Caco-2 (cell line): ENCODE results near the gene BCLAF1. TPM values are rescaled to one million over a fixed set of nuclear protein-coding genes. Genes with fewer than 3 reads are reported as not detected.
A peak's percentile ranks its signal among the peaks of the same experiment; 100 is the strongest.

ENCODE experiments used
- BruUV-seq: library from RNA; stranded (reverse); fragments of 400-500 nt; replicated peaks from 2 replicates; lab custom pipeline; 2021; lab: Mats Ljungman, UMichigan
- CTCF ChIA-PET: fragments of 300-600 bp; sonication (Branson Sonifier 250); formaldehyde crosslinking; loops from one replicate; lab custom pipeline; 2022; ENCODE audit warnings: antibody characterized with exemption; lab: Charles Lee
- POLR2A ChIA-PET: fragments of 300-600 bp; sonication (Branson Sonifier 250); formaldehyde crosslinking; loops from one replicate; lab custom pipeline; 2022; ENCODE audit warnings: antibody characterized with exemption; lab: Charles Lee
- DNase-seq, 2 experiments: peaks; one replicate each; pipeline versions ENCODE4 v3.0.0 to v3.0.0-alpha.2; 2020 to 2022
- H3K27me3 ChIP-seq: replicated peaks from 2 replicates; pipeline ENCODE4 v1.6.0; 2011; ENCODE audit warnings: low read length; ENCODE audit not compliant: control insufficient read depth, insufficient read depth
- H3K36me3 ChIP-seq: 2 replicates; pipeline ENCODE4 v1.5.1; 2011; ENCODE audit warnings: low read length; ENCODE audit not compliant: control insufficient read depth, insufficient read depth
- H3K4me1 ChIP-seq: fragments of 250-450 bp; sonication (Bioruptor Pico); 2 replicates; pipeline ENCODE4 v1.5.1; 2020; ENCODE audit warnings: mild to moderate bottlenecking
- H3K4me3 ChIP-seq: 2 replicates; pipeline ENCODE4 v1.5.1; 2011; ENCODE audit warnings: low read depth, mild to moderate bottlenecking, control low read depth, low read length
- H3K9me3 ChIP-seq: fragments of 250-450 bp; sonication (Bioruptor Pico); 2 replicates; pipeline ENCODE4 v1.5.1; 2020; ENCODE audit warnings: mild to moderate bottlenecking, moderate library complexity
- H3K27ac Mint-ChIP-seq: one replicate; pipeline ENCODE4 v1.8.0; 2022; ENCODE audit warnings: mixed read lengths; ENCODE audit not compliant: unreplicated experiment
- H3K27me3 Mint-ChIP-seq: one replicate; pipeline ENCODE4 v1.8.0; 2022; ENCODE audit warnings: mixed read lengths; ENCODE audit not compliant: insufficient read depth, unreplicated experiment
- H3K36me3 Mint-ChIP-seq: one replicate; pipeline ENCODE4 v1.8.0; 2022; ENCODE audit warnings: mild to moderate bottlenecking, mixed read lengths; ENCODE audit not compliant: insufficient read depth, unreplicated experiment
- H3K4me1 Mint-ChIP-seq: one replicate; pipeline ENCODE4 v1.8.0; 2022; ENCODE audit warnings: low read depth, mixed read lengths; ENCODE audit not compliant: unreplicated experiment
- H3K4me3 Mint-ChIP-seq: one replicate; pipeline ENCODE4 v1.8.0; 2022; ENCODE audit warnings: mild to moderate bottlenecking, moderate library complexity, mixed read lengths; ENCODE audit not compliant: unreplicated experiment
- H3K9me3 Mint-ChIP-seq: one replicate; pipeline ENCODE4 v1.8.0; 2022; ENCODE audit warnings: mixed read lengths; ENCODE audit not compliant: unreplicated experiment
- intact Hi-C: fragments of 100-400 bp; cut with micrococcal nuclease; formaldehyde crosslinking; loops from one replicate; pipeline ENCODE4 v1.10.0; 2022; ENCODE audit not compliant: unreplicated experiment
- total RNA-seq: library from RNA; stranded (reverse); gene quantifications from 2 replicates; pipeline ENCODE4 v1.2.3, GENCODE V29; 2022
- TF ChIP-seq, protein P1 (sequence below), 2 experiments: fragments of 200-600 bp in 1 of 2; IDR thresholded peaks; 1 replicate in 1 of 2; 2 replicates in 1 of 2; pipeline versions ENCODE4 v1.5.1 to v1.8.0; 2011 to 2022; ENCODE audit warnings: antibody characterized with exemption in 1 of 2, control low read depth in 1 of 2, inconsistent platforms in 1 of 2, low read depth in 1 of 2, low read length in 1 of 2, mild to moderate bottlenecking in 1 of 2, moderate library complexity in 1 of 2; ENCODE audit not compliant: insufficient read depth in 1 of 2, severe bottlenecking in 1 of 2, unreplicated experiment in 1 of 2

Gene BCLAF1
- total RNA-seq, 1 experiment from 2014 or later: 178 TPM

DNA sequence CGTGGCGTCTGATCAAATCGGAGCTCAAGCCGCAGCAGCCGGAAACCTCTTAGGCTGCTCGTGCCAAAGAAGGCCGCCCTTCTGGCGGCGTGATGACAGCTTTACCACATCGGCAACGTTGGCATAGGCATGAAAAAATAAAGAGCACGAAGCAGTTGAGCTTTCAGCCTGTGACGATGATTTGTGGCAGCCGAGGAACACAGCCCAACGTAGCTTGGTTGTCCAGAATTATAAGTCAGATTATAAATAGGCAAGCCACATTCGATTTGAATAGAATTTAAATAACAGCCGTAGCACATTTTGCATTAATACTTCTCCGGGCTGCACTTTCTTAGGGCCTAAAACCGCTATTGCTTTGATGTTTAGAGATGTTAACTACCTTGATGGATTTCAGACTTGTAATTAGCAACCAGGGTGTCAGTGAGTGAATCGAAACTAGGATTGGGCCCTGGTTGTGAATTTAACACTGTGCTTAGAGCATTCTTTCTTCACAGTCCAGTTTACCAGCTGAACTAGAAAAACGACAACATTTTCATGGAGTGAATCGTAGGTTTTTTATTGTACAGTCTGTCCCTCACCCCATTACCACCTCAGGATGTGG is 864 bp upstream of the BCLAF1 start:
- Histone ChIP-seq H3K4me3 (peak overlapping the region; percentile 58), H3K4me1 (0 out of 2 replicates have a peak, but pooled peaks cover 4% of the 10 kb centered on the region), H3K36me3 (no peaks in the 10 kb centered on the region), H3K27me3 (no peaks in the 10 kb centered on the region), H3K9me3 (no peaks in the 10 kb centered on the region)
- Mint-ChIP-seq H3K27ac (peak overlapping the region; percentile 99), H3K4me3 (peak overlapping the region; percentile 82), H3K9me3 (no peaks in the 10 kb centered on the region), H3K36me3 (peaks cover 29% of the 10 kb centered on the region), H3K27me3 (no peaks in the 10 kb centered on the region), H3K4me1 (no peaks in the 10 kb centered on the region)
- intact Hi-C loops: loop anchor here (1.0 kb wide), 1 partner anchor 27 kb away; no protein-coding TSS in a partner anchor
- no TSS peak for BruUV-seq
- POLR2A ChIA-PET: interaction anchor here (0.5 to 3.8 kb wide), 6 partner anchors 10 to 449 kb away, joined by 3 to 64 read pairs (median 6); partner anchors contain the start of genes MAP7 and MTFR2
- CTCF ChIA-PET: interaction anchor here (1.1 to 1.6 kb wide), 4 partner anchors 27 to 260 kb away, joined by 3 to 11 read pairs (median 6); partner anchors contain the start of gene MAP7
- TF ChIP-seq, protein P1, sequence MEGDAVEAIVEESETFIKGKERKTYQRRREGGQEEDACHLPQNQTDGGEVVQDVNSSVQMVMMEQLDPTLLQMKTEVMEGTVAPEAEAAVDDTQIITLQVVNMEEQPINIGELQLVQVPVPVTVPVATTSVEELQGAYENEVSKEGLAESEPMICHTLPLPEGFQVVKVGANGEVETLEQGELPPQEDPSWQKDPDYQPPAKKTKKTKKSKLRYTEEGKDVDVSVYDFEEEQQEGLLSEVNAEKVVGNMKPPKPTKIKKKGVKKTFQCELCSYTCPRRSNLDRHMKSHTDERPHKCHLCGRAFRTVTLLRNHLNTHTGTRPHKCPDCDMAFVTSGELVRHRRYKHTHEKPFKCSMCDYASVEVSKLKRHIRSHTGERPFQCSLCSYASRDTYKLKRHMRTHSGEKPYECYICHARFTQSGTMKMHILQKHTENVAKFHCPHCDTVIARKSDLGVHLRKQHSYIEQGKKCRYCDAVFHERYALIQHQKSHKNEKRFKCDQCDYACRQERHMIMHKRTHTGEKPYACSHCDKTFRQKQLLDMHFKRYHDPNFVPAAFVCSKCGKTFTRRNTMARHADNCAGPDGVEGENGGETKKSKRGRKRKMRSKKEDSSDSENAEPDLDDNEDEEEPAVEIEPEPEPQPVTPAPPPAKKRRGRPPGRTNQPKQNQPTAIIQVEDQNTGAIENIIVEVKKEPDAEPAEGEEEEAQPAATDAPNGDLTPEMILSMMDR (IDR thresholded peaks at IDR 0.05; ENCODE audit: insufficient read depth in 1 of 2, low read depth in 1 of 2, low read length in 1 of 2, severe bottlenecking in 1 of 2, unreplicated experiment in 1 of 2): no peak
- peak; percentile 1 to 55 for DNase-seq

DNA sequence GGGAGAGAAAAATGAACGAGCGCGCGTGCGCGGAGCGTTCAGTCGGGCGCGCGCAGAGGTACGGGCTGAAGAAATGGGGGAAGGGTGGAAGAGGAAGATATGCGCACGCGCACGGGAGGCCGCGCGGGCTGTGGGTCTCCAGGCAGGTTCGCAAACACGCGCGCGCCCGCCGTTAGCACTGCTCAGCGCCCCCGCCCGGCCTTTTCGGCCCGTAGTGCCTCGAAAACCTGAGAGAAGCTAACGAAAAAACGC is 393 bp downstream of the BCLAF1 start:
- peak; percentile 93 for DNase-seq
- no peaks in the 10 kb centered on the region for H3K36me3 ChIP-seq
- peaks cover 38% of the 10 kb centered on the region for H3K36me3 Mint-ChIP-seq
- H3K9me3 Mint-ChIP-seq: no peaks in the 10 kb centered on the region
- ChIA-PET POLR2A (interaction anchor here (0.6 to 3.8 kb wide), 7 partner anchors 12 to 328 kb away, joined by 4 to 64 read pairs (median 5); partner anchors contain the start of genes MAP7 and MTFR2), CTCF (interaction anchor here (1.0 to 1.6 kb wide), 4 partner anchors 28 to 261 kb away, joined by 6 to 11 read pairs (median 8); partner anchors contain the start of gene MAP7)
- H3K4me3 ChIP-seq: peak overlapping the region; percentile 75
- peaks cover 4% of the 10 kb centered on the region; the same call in 1 of the 2 replicates for H3K4me1 ChIP-seq
- H3K27me3 ChIP-seq: no peaks in the 10 kb centered on the region
- no peaks in the 10 kb centered on the region for H3K9me3 ChIP-seq
- H3K4me3 Mint-ChIP-seq: peak overlapping the region; percentile 82
- peaks cover 10% of the 10 kb centered on the region for H3K4me1 Mint-ChIP-seq
- H3K27me3 Mint-ChIP-seq: no peaks in the 10 kb centered on the region
- TF ChIP-seq, protein P1 (IDR thresholded peaks at IDR 0.05; ENCODE audit: insufficient read depth in 1 of 2, low read depth in 1 of 2, low read length in 1 of 2, severe bottlenecking in 1 of 2, unreplicated experiment in 1 of 2): no peak
- intact Hi-C loops: loop anchor here (1.0 kb wide), 2 partner anchors 39 to 260 kb away; partner anchors contain the start of gene MTFR2
- TSS peak; percentile 50 for BruUV-seq
- H3K27ac Mint-ChIP-seq: peak overlapping the region; percentile 99

DNA sequence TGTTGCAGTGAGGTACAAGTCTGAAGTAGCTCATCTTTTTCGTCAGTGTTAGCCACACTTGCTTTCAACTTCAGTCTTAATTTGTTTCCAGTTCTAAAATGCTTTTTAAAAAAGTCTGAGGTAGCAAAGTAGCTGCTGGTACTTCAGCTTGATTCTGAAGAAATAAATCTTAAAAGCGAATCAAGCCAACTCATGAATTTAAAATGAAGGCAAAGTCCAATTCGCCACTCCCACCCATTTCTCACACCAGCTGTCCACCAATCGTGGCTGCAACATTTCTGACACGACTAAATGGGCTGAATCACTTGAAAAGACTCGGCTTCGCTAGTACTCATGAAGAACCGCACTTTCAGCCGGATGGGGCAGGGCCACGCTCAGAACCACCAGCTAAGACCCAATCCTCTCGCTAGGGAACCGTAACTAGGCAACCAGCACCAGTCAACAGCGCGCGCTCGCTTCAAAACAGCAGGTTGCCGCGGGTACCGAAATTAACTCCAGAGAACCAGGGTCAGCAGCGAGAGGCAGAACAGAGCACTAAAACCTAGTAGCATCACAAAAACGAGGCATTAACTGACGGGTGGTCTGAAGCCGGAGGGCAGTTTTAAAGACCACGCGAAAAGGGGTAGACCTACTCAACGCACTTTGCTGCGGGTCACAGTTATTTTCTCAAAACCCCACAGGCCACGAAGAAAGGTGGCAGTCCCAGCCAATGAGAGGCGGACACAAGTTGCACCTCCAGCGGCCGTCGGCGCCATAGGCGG is 900 bp downstream of the BCLAF1 start:
- peaks cover 10% of the 10 kb centered on the region for H3K4me1 Mint-ChIP-seq
- no peaks in the 10 kb centered on the region for H3K27me3 Mint-ChIP-seq
- ChIA-PET POLR2A (interaction anchor here (0.5 to 3.8 kb wide), 7 partner anchors 12 to 262 kb away, joined by 3 to 64 read pairs (median 5); partner anchors contain the start of genes MAP7 and MTFR2), CTCF (interaction anchor here (1.0 to 1.6 kb wide), 7 partner anchors 29 to 262 kb away, joined by 5 to 11 read pairs (median 6); partner anchors contain the start of genes MAP7 and MTFR2)
- H3K36me3 ChIP-seq: no peaks in the 10 kb centered on the region
- peak overlapping the region; percentile 75 for H3K4me3 ChIP-seq
- peak overlapping the region; percentile 82 for H3K4me3 Mint-ChIP-seq
- peaks cover 38% of the 10 kb centered on the region for H3K36me3 Mint-ChIP-seq
- peak; percentile 72 to 77 for DNase-seq
- intact Hi-C loops: loop anchor here (1.0 kb wide), 2 partner anchors 38 to 261 kb away; partner anchors contain the start of gene MTFR2
- no peaks in the 10 kb centered on the region for H3K27me3 ChIP-seq
- TF ChIP-seq, protein P1 (IDR thresholded peaks at IDR 0.05; ENCODE audit: insufficient read depth in 1 of 2, low read depth in 1 of 2, low read length in 1 of 2, severe bottlenecking in 1 of 2, unreplicated experiment in 1 of 2): peak in 1 of 2 experiments; percentile 16
- H3K9me3 ChIP-seq: no peaks in the 10 kb centered on the region
- no TSS peak for BruUV-seq
- peaks cover 4% of the 10 kb centered on the region; the same call in 1 of the 2 replicates for H3K4me1 ChIP-seq
- no peaks in the 10 kb centered on the region for H3K9me3 Mint-ChIP-seq
- H3K27ac Mint-ChIP-seq: peak overlapping the region; percentile 99
